Stimulated activated naive CD4-positive, alpha-beta T cell treated with Interleukin-2 at 50 U/mL for 16 hours (primary cell): ENCODE results near the gene NOTCH1.
A peak's percentile ranks its signal among the peaks of the same experiment; 100 is the strongest.

Experiments
- DNase-seq: peaks from one replicate; lab custom pipeline; 2025; lab: John Stamatoyannopoulos, UW

NOTCH1 gene

DNA sequence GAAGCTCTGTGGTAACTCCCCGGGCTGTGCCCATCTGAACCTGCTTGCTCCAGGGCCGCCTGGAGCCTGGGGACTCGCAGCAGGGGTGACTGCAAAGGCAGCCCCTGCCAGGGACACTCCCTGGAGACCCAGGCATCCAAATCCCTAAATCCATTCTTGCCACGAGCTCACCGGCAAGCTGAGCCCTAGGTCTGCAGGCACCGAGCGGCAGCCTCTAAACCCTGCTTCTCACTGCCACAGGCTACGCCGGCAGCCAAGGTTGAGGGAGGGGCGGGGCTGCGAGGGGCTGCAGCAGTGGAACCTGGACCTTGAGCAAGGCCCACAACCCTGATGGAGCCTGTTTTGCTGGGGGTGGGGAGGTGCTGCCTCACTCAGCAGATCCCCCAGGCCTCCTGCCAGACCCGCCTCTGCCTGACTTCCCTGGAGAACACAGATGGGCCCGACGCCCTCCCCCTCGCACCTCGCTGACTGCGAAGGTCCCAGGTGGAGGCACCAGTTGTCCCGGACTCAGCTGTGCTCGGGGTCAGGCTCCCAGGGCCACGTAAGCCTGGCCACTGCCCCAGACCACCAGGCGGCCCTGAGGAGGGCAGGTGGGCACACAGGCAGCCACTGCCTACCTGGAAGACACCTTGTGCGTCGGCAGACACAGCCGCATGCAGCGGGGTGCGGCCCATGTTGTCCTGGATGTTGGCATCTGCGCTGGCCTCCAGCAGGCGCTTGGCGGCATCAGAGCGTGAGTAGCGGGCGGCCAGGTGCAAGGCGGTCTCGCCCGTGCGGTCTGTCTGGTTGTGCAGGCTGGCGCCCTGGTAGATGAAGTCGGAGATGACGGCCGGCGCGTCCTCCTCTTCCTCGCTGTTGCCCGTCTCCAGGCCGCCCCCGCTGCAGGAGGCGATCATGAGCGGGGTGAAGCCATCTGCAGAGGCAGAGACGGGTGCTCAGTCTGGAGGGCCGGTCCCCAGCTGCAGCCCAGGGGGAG lies 45.6 kb downstream of the NOTCH1 start:
- no peak for DNase-seq

DNA sequence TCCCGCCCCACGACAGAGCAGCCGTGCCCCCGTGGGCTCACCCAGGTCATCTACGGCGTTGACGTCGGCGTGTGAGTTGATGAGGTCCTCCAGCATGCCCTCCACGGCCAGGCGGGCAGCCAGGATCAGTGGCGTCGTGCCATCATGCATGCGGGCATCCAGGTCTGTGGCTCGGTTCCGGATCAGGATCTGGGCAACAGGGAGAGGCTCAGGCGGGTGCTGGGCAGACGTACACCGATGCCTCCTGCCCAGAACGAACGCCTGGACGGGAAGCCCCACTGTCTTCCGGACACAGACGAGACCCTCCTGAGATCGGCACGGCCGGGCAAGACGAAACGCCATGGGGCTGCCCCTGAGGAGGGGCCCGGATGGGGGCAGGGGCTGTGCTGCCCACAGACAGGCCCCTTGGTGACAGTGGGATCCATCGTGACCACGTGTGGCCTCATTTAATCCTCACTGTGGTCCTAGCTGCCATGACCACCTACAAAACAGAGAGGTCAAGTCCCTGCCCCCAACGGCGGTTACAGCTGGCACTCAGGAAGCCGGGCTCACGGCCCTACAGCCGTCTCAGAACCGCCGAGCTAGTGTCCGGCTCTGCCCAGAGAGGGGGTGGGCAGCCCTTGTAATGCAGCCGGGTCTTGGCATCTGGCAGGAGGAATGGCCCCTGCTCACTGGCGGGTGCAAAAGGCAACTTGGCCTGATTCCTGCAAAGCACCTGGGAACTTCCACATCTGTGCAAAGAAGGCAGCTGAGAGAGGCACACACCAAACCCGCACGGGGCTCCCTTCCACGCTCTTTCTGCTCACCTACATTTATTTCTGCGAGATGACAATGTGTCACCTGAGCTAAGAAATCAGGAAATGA lies 46.5 kb downstream of the NOTCH1 start:
- DNase-seq, result no peak

DNA sequence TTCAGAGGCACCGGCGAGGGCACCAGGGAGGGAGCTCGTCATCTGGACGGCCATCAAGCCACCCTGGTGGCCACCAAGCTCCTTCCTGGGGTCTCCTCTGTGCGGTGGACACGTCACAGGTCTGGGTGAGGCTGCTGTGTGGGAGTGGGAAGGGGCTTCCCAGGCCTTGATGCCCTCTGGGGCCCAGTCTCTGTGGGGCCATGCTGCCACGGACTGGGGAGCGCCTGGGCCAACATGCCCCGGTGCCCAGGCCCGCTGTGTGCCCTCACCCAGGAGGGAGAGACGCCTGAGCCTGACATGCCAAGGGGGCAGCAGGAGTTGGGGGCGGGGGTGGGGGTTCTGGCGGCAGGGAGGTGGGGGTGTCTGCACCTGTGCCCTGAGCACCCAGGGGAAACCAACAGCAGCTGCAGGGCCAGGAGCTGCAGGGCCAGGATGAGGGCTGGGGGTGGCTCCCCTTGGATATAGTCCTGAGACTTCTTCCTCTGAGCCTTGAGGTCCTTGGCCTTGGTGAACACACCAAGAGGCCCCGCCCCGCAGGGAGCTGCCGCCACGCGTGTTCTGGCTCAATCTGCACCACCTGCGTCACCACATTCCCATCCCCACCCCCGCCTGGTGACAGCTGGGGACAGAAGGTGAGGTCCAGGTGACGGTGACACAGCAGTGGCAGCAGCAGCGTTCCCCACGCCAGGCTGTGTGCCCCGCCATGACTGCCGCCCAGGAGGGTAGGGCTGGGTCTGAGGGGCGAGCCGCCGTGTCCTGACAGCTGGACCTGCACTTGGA lies 47.7 kb downstream of the NOTCH1 start:
- no peak for DNase-seq

GRCh38 chr9:136496801-136497620 lies 48.8 kb downstream of the NOTCH1 start:
- no peak for DNase-seq

GRCh38 chr9:136496181-136496580 lies 49.7 kb downstream of the NOTCH1 start:
- no peak for DNase-seq

- no peak for DNase-seq
Observed at GRCh38 chr9:136495238-136495800, 50.5 kb downstream of the NOTCH1 start.

DNA sequence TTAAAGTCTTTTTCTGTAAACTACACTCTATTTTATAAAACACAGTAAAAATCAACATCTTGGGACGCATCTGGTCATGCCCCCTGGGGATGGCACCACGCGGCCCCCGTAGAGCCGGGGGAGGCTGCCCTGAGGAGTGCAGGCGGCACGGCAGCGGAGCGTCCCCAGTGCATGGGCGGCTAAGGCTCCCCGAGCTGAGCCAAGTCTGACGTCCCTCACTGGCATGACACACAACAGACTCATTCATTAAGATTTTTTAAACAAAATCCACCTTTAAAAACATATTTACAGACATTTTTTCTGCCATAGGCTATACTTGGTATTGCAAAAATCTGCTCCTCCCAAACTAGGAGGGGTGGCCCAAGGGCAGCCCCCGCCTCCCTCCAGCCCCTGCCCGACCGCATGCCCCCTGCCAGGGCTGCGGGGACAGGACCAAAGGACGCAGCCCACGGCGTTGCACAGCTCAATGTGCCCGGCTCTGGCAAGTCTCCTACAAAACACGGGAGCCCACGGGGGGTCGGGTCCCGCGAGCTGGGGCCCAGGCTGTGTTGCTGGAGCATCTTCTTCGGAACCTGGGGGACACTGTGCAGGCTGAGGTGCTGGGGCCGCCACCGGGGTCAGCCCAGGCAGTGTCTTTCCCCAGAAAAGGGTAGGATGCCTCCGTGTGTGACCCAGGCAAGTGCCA lies 51.2 kb downstream of the NOTCH1 start:
- DNase-seq, result no peak

GRCh38 chr9:136494012-136494411 lies 51.8 kb downstream of the NOTCH1 start:
- DNase-seq, result no peak

- no peak for DNase-seq
Observed at GRCh38 chr9:136493567-136493971, 52.3 kb downstream of the NOTCH1 start.

GRCh38 chr9:136492978-136493522 lies 52.8 kb downstream of the NOTCH1 start:
- DNase-seq, result no peak

- DNase-seq, result no peak
Observed at GRCh38 chr9:136489731-136490130, 56.1 kb downstream of the NOTCH1 start.

DNA sequence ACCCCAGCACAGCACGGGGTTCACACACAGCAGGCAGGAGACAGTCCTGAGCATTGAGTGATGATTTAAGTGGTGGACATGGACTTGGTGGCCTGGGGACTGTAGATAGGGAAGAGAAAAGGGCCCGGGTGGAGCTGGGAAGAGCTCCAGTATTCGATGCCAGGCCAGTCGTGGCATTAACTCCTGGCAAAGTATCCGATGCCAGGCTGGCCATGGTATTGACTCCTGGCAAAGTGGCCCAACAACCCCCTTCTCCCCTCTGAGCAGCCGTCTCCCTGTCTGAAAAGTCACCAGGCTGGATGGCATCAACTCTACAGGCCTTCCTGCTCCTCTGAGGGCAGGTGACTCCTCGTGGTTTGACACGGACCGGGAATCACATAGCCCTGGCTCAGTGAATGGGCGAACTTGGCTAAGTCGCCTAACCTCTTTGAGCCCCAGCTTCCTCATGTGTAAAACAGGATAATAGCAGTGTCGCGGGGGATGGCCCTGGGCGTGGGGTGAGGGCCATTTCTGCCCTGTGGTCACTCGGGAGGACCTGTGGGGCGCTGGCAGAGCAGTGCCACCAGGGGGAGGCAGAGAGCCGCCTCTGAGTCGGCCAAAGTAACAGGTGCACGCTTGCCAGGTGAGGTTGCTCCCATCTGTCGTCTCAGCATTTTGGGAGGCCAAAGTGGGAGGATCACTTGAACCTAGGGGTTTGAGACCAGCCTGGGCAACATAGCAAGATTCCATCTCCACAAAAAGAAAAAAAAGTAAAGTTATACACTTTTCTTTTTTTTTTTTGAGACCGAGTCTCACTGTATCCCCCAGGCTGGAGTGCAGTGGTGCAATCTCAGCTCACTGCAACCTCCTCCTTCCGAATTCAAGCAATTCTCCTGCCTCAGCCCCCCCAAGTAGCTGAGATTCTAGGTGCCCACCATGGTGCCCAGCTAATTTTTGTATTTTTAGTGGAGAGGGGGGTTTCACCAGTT lies 57.3 kb downstream of the NOTCH1 start:
- peak; percentile 52 for DNase-seq

DNA sequence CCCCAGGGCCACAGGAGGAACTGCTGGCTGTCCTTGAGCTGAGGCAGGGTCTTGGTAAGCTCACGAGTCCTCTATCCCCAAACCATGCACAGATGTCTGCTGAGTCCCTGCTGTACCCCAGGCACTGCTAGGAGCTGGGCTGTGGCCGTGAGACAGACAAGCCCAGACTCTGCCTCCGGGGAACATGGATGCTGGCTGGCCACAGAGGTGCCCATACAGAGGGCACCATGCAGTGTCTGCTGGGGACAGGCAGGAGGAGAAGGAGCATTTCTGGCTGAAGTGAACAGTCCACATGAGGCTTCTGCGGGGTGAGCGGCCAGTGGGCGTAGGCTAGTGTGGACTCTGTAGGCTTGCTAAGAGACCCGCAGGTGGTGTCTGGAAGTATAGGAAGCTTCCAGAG lies 58.2 kb downstream of the NOTCH1 start:
- no peak for DNase-seq

DNA sequence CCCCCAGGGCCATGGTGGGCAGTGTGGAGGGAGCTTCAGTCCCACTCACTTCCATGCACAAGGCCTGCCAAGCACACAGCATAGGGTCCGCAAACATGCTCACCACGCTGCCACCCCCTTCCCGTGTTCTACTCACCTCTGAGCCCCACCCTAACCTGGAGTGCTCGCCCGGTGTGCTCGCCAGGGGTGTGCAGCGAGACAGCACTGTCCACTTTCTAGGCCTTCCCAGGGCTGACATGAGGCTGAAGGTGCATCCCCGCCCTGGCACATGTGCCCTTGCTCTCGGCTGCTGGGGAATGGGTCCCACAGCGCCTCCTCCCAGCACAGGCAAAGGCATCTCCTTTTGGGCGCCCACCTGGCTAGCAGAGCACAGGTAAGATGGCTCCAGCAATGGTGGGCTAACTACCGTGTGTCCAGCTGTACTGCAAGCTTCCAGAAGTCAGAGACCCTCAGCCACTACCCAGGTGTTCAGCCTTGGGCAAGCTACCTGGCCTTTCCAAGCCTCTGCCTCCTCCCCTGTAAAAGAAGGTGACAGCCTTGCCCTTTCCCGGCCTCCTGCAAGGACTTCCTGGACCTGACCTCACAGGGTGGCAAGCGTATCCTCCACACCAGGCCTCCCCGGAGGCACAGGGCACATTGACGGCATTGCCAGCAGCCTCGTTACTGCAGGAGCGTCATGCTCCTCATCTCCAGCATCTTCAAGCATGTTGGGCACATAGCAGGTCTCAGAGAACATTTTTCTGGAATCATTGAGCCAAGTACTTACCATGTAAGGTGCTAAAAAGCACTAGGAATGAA lies 58.8 kb downstream of the NOTCH1 start:
- DNase-seq, result no peak

- DNase-seq, result no peak
Observed at GRCh38 chr9:136486131-136486530, 59.7 kb downstream of the NOTCH1 start.

DNA sequence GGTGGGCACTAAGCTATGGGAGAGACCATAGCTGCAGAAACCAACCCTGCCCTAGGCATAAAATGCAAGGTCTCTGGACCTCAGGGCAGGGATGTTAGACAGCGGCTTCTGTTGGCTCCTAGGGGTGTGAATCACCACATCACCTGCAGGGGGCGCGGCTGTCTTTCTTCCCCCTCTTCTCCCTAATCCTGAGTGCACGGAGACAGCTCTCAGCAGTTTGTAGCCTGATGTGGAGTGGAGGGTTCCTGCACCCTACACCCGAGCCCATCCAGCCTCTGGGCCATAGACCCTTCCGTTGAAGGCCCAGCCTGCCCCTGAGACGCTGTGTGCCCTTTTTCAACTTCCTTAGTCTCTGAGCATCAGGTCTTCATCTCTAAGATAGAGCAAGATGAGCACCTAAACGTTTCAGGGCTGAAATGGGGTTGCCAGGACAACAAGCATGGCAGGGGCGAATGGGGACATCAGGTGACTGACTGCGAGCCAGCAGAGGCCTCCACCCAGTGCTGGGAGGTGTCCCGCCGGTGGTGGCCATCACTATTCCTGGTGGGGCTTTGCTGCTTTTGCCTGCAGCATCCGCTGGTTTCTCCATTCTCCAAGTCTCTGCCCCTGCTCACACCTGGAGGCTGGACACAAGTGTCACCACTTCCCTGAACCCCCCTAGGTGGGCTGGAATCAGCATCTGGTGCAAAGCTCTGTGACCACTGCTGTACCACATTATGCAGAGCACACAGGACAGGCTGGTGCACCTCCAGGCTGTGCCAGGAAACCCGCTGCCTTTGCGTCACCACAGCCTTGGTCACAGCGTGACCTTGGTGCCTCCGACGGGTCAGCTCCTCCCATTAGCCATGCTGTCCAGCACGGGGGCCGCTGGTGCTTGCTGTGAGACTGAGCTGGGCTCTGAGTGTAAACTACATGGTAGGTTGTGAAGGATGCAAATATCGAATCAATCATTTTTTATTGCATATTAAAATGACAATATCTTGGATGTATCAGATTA lies 60.5 kb downstream of the NOTCH1 start:
- peak; percentile 80 for DNase-seq
